Prostate gland (tissue), 2 donors: ENCODE measurements around the gene SH2D4B. TPM values are rescaled to one million over a fixed set of nuclear protein-coding genes. Genes with fewer than 3 reads are reported as not detected.

Experiments
- DNase-seq: peaks from one replicate; pipeline ENCODE4 v3.0.0-alpha.2; 2019; ENCODE audit warnings: low spot score
- H3K27ac ChIP-seq, 2 donors: fragments of 200-600 bp; sonication (generic); 2 replicates each; pipeline ENCODE4 v1.5.1; 2017 to 2019
- H3K27me3 ChIP-seq: fragments of 200-600 bp; sonication (generic); replicated peaks from 2 replicates; pipeline ENCODE4 v1.5.1; 2019; ENCODE audit not compliant: insufficient read depth
- H3K36me3 ChIP-seq, 2 donors: fragments of 200-600 bp; sonication (generic); 1 replicate in 1 of 2; 2 replicates in 1 of 2; pipeline versions ENCODE4 v1.5.1 to v1.8.1; 2017 to 2019
- H3K4me1 ChIP-seq: fragments of 200-600 bp; sonication (generic); replicated peaks from 2 replicates; pipeline ENCODE4 v1.5.1; 2019
- H3K4me3 ChIP-seq, 2 donors: fragments of 200-600 bp; sonication (generic); 2 replicates each; pipeline ENCODE4 v1.5.1; 2017 to 2019
- H3K9me3 ChIP-seq: fragments of 200-600 bp; sonication (generic); 2 replicates; pipeline ENCODE4 v1.5.1; 2017
- CTCF ChIP-seq, 4 experiments: fragments of 200-600 bp in 2 of 4; fragments of 450-650 bp in 2 of 4; sonication (generic) in 2 of 4; IDR thresholded peaks; 1 replicate in 3 of 4; 2 replicates in 1 of 4; pipeline ENCODE4 v1.5.1; 2016 to 2019; ENCODE audit warnings: antibody characterized with exemption in 4 of 4, mild to moderate bottlenecking in 2 of 4, moderate library complexity in 2 of 4
- POLR2A ChIP-seq: fragments of 450-650 bp; IDR thresholded peaks from one replicate; pipeline ENCODE4 v1.6.1; 2016; ENCODE audit warnings: antibody characterized with exemption, mild to moderate bottlenecking
- POLR2AphosphoS5 ChIP-seq: sonication (generic); formaldehyde crosslinking; IDR thresholded peaks from one replicate; pipeline ENCODE4 v1.6.1; 2017; ENCODE audit warnings: antibody characterized with exemption
- WGBS: methylation state at CpG from one replicate; pipeline ENCODE4 v1.1.5; 2018; 5-methylcytosine and 5-hydroxymethylcytosine counted together
- intact Hi-C: fragments of 100-400 bp; cut with DNase I; formaldehyde crosslinking; loops from one replicate; pipeline ENCODE4 v1.14.2; 2022
- total RNA-seq, 2 donors: library from RNA; depleted of rRNA; stranded (reverse); fragments of >200 nt; gene quantifications; one replicate each; pipeline ENCODE4 v1.1.0, GENCODE V29; 2016

Gene SH2D4B
- total RNA-seq, 2 donors from 2014 or later: 0.40 TPM; not detected in 1

GRCh38 chr10:80509403-80510161, 28.1 kb upstream of the SH2D4B start:
- peak overlapping the region in 1 of 2 donors; percentile 19 for H3K27ac ChIP-seq
- H3K27me3 ChIP-seq: no peaks in the 10 kb centered on the region
- TF ChIP-seq CTCF (IDR thresholded peaks at IDR 0.05) (no peak), POLR2A (no peak), POLR2AphosphoS5 (peak; percentile 28)
- no peak for DNase-seq
- H3K4me1 ChIP-seq: peaks cover 11% of the 10 kb centered on the region
- 78% methylated on average over 18 of the region's 18 CpGs for WGBS
- H3K4me3 ChIP-seq: no peak overlapping the region
- H3K36me3 ChIP-seq: peaks cover 2 to 3% of the 10 kb centered on the region in 2 donors
- no peaks in the 10 kb centered on the region for H3K9me3 ChIP-seq
- intact Hi-C loops: loop anchor here (5.0 kb wide), 1 partner anchor 127 kb away; no protein-coding TSS in a partner anchor

GRCh38 chr10:80512031-80512526, 25.6 kb upstream of the SH2D4B start:
- Histone ChIP-seq H3K27me3 (no peaks in the 10 kb centered on the region), H3K36me3 (peaks cover 2 to 25% of the 10 kb centered on the region in 2 donors), H3K4me3 (no peak overlapping the region), H3K27ac (no peak overlapping the region), H3K4me1 (no peaks in the 10 kb centered on the region), H3K9me3 (no peaks in the 10 kb centered on the region)
- 87% methylated on average over 10 of the region's 10 CpGs for WGBS
- no peak for TF ChIP-seq CTCF (IDR thresholded peaks at IDR 0.05)
- no peak for TF ChIP-seq POLR2A
- no peak for TF ChIP-seq POLR2AphosphoS5
- no peak for DNase-seq
- intact Hi-C loops: no loop called here

- Histone ChIP-seq H3K4me3 (no peak overlapping the region), H3K4me1 (no peaks in the 10 kb centered on the region), H3K27me3 (no peaks in the 10 kb centered on the region), H3K36me3 (peaks cover 2 to 32% of the 10 kb centered on the region in 2 donors), H3K27ac (no peak overlapping the region), H3K9me3 (no peaks in the 10 kb centered on the region)
- intact Hi-C loops: no loop called here
- TF ChIP-seq CTCF (IDR thresholded peaks at IDR 0.05) (no peak), POLR2AphosphoS5 (no peak)
- DNase-seq: no peak
- 91% methylated on average over 6 of the region's 6 CpGs for WGBS
These were observed 24.6 kb upstream of the SH2D4B start for GRCh38 chr10:80513106-80513505.

GRCh38 chr10:80515511-80515910, 22.2 kb upstream of the SH2D4B start:
- no peaks in the 10 kb centered on the region for H3K27me3 ChIP-seq

More at GRCh38 chr10:80515511-80515910, 22.2 kb upstream of the SH2D4B start:
- no peaks in the 10 kb centered on the region for H3K4me1 ChIP-seq
- H3K36me3 ChIP-seq: peaks cover 0 to 36% of the 10 kb centered on the region in 2 donors
- no peak for DNase-seq
- TF ChIP-seq CTCF (IDR thresholded peaks at IDR 0.05) (no peak), POLR2A (no peak), POLR2AphosphoS5 (no peak)
- no peak overlapping the region for H3K27ac ChIP-seq
- H3K4me3 ChIP-seq: no peak overlapping the region
- intact Hi-C loops: no loop called here
- H3K9me3 ChIP-seq: no peaks in the 10 kb centered on the region
- 85% methylated on average over 5 of the region's 5 CpGs for WGBS
